ENCODE results near the gene CDC16.
"Not testable (repeated sequence)": the region's sequence is repeated elsewhere in the genome, so short reads cannot be mapped to it uniquely, and the experiment has no call there.

The CDC16 gene

DNA sequence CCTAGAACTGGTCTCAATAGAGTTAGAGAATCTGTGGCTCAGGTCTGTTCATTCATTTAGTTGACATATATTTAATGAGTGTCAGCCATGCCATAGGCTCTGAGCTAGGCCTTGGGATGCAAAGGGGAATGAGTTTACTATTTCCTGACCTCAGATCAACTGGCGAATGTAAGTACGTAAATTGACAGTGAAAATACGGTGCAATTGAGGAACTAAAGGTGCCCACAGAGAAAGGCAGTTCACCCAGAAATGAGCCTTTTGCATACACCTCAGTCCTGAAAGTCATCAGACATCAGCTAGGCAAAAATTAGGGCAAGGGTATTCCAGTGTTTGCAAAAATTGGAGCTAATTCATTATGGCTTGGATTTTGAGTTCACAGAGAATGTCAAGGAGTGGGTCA lies 26.1 kb downstream of the CDC16 start:
- DNase-seq (ENCODE audit: extremely low read depth in 1 of 2, low read depth in 1 of 2), result no peak

DNA sequence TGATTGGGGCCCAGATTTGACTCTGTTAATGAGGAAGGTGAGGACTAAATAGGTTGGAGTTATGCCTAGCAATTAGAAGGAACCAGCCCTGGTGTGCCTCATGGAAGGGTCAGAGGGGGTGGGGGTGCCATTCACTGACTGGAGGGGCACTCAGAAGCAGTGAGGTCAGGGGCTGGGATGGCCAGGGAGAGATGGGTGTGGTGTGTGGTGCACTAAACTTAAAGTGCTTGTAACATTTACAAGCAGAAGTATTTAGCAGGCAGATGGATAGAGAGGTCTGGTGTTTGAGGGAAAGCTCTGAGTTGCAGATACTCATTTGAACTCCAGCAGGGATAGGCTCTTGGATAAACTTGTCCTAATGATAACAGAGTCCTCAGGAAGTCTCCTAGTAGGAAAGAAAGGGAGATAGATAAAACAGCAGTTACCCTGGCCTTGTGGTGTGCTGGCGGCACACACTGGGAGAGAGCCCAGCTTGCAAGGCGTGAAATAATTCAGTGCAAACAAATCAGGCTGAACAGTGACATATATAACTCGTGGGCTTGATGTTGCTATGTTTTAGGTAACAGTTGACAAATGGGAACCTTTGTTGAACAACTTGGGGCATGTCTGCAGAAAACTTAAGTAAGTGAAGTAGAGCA lies 26.8 kb downstream of the CDC16 start:
- DNase-seq (ENCODE audit: extremely low read depth in 1 of 2, low read depth in 1 of 2), result no peak

DNA sequence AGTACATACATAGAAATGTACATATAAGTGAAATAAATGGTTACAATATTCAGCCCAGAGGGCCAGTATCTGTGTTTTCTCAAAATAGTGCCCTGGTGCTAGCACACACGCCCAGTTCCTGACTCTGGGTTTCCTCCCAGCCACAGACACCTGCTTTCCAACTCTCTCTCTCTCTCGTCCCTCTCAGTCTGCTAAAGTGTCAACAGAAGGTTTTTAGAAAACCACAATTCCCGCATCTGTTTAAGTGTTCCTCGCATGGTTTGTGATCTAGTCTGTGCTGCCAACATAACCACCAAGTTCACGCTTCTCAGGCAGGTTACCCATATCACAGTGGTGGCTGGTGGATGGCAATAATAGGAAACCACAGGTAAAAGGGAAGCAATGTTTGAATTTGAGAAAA lies 28.9 kb downstream of the CDC16 start:
- DNase-seq (ENCODE audit: extremely low read depth in 1 of 2, low read depth in 1 of 2), result no peak

DNA sequence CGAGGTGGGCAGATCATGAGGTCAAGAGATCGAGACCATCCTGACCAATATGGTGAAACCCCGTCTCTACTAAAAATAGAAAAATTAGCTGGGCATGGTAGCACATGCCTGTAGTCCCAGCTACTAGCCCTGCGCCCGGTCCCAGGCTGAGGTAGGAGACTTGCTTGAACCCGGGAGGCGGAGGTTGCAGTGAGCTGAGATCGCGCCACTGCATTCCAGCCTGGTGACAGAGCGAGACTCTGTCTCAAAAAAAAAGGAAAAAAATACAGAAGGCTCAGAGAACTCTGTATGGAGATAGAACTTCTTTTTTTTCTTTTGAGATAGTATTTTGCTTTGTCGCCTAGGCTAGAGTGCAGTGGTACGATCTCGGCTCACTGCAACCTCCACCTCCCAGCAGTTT lies 29.6 kb downstream of the CDC16 start:
- not testable (repeated sequence) for DNase-seq (ENCODE audit: extremely low read depth in 1 of 2, low read depth in 1 of 2)

DNA sequence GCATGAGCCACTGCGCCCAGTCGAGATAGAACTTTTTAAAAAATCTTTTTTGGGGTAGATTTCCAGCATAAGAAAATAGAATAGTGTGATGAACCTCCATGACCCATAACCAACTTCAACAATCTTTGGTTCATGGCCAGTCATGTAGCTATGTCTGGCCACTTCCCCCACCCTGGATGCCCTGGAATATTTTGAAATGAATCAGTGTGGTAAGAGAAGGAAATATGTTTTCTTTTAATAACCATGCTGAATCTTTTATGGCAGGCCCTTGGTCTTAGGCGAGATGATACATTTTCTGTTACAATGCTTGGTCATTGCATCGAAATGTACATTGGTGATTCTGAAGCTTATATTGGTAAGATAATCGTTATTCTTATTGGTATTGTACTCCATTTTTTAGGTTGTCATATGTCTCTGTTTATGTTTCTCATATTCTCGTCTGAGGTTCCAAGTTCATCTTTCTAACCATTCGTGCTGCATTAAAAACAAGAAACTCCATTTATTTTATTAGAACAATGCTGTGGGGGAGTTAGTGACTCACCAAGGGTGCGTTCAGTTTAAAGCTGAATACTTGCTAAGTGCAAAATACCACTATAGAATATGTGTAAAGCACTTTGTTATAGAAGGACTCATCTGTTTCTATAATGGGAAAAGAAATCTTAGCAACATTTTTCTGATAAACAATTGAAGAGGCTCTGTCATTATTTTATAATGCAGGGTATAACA lies 30.4 kb downstream of the CDC16 start:
- DNase-seq (ENCODE audit: extremely low read depth in 1 of 2, low read depth in 1 of 2), result no peak

DNA sequence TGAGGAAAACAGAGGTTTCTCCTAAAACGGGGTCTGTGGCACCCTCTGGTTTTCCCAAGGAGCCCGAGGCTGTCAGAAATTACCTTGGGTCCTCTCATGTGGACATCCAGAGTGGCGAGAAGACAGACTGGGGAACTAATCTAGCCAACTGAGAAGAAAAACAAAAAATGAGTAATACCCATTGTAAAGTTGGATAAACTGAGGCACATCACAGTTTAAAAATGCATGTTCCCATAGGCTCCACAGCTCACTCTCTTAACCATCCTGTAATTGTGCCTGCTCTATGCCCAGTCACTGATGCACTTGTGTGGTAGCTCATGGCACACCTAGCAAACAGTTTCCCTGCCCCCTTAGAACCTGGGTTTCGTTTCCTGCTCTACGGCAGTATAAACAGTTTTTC lies 31.5 kb downstream of the CDC16 start:
- DNase-seq (ENCODE audit: extremely low read depth in 1 of 2, low read depth in 1 of 2), result no peak

DNA sequence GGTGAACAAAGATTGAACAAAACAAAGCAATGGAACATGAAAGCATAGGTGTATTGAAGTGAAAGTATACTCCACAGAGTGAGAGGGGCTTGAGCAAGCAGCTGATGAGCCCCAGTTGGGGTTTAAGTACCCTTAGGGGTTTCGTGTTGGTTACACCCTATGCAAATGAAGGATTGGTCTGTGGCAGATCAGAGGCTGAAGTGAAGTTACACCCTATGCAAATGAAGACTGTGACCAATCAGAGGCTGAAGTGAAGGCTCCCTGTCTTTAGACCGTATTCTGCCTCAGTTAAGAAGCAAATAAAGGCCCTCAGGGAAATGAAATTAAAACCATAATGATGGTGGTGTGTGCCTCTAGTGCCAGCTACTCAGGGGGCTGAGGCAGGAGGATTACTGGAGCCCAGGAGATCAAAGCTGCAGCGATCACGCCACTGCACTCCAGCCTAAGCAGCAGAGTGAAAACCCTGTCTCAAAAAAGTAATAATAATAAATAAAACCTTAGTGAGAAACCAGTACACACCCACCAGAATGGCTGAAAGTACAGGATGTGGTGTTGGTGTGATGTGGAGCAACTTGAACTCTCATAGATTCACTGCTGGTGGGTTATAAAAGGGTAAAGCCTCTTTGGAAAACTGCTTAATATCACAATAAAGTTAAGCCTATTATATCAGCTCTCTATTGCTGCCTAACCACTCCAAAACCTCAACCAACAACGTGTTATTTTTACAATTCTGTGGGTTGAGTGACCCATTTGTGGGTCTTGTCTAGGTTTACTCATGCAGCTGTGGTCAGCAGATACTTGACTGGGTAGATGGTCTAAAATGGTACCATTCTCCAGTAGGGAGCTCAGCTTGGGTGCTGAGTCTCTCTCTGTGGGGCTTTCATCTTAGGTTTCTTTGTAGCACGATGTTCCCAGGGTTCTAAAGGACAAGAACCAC lies 33.9 kb downstream of the CDC16 start:
- DNase-seq (ENCODE audit: extremely low read depth in 1 of 2, low read depth in 1 of 2), result no peak

DNA sequence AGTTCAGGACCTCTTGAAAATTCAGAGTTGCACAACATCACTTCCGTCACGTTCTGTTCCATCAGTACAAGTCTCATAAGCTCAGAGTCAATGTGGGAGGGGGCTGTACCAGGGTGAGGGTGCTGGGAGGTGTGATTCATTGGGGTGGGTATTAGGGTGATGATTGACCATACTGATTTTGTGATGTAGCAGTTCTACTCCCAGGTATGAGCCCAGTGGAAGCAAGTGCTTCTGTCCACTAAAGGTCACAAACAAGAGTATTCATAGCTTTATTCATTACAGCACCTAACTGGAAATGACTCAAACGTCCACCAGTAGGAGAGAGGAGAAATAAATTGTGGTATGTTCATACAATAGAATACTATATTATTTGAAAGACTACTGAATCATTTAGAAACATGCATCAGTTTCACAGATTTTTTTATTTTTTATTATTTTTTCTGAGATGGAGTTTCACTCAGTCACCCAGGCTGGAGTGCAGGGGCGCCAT lies 34.6 kb downstream of the CDC16 start:
- no peak for DNase-seq (ENCODE audit: extremely low read depth in 1 of 2, low read depth in 1 of 2)

DNA sequence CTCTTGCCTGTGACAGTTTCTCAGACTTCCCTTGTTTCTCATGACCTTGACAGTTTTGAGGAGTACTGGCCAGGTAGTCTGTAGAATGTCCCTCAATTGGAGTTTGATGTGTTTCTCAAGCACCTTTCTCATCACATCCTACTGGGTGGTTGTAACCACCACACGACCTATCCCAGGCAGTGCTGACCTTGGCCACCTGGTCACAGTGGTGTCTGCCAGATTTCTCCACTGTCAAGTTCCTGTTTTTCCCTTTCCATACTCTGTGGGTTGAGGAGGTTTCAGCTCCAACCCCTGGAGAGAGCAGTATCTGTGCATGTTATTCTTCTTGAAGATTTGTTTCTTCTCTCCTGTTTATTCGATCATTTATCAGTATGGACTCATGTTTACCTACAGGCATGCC lies 38.3 kb downstream of the CDC16 start:
- DNase-seq (ENCODE audit: extremely low read depth in 1 of 2, low read depth in 1 of 2), result no peak

DNA sequence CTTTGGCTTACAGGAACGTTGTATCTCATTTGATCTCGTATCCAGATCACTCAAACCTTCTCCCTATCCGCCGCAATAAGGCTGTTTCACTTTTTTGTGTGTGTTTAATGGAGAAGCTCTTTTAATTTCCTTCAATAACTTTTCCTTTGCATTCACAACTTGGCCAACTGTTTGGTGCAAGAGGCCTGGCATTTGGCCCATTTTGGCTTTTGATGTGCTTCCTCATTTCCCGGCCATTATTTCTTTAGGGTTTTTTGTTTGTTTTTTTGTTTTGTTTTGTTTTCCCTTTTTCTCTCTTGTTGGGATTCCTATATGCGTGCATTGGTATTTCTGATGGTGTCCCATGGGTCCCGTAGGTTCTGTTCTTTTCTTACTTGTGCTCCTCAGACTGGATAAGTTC lies 40.6 kb downstream of the CDC16 start:
- DNase-seq (ENCODE audit: extremely low read depth in 1 of 2, low read depth in 1 of 2), result no peak

DNA sequence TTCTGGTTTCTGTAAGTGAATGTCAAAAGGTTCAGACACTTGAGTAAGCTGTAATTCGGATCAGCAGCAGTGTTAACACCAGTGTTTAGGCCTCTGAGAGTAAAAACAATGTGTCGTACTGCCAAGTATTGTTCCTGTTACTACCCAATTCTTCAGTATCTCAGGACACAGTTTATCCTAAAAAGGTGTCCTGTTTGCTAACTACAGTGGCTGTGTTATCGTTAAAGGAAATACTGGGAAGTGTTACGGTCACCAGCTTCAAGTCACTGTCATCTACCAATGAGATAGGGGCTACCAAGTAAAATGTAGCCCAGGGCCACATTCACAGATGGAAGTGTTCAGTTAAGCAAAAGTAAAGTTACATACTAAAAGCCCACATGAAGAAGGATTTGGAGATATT lies 44.4 kb downstream of the CDC16 start:
- no peak for DNase-seq (ENCODE audit: extremely low read depth in 1 of 2, low read depth in 1 of 2)

DNA sequence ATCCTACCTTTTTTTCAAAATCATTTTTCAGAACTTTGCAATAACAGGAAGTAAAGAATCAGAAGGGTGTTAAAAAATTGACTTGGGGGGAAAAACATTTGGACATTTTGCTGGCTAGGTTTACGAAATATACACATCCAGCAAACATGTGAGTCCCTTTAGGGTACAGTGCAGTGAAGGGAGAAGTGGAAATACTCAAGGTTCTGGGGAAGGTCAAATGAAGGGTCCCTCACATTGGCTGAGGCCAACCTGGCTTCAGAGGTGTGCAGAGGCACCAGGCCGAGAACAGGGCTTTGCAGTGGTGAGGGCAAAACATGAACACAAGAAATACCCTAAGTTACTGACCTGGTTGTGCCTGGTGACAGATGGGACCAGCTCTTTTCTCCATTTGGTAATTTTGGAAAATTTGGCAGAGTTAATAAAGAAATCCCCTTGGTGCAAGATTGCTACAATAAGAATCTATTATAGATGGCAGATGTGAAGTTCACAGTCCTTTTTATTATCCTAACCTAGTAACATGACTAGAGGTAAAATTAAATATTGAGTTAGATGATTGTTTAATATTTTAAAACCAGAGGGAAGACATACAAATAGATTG lies 45.2 kb downstream of the CDC16 start:
- DNase-seq (ENCODE audit: extremely low read depth in 1 of 2, low read depth in 1 of 2), result no peak

DNA sequence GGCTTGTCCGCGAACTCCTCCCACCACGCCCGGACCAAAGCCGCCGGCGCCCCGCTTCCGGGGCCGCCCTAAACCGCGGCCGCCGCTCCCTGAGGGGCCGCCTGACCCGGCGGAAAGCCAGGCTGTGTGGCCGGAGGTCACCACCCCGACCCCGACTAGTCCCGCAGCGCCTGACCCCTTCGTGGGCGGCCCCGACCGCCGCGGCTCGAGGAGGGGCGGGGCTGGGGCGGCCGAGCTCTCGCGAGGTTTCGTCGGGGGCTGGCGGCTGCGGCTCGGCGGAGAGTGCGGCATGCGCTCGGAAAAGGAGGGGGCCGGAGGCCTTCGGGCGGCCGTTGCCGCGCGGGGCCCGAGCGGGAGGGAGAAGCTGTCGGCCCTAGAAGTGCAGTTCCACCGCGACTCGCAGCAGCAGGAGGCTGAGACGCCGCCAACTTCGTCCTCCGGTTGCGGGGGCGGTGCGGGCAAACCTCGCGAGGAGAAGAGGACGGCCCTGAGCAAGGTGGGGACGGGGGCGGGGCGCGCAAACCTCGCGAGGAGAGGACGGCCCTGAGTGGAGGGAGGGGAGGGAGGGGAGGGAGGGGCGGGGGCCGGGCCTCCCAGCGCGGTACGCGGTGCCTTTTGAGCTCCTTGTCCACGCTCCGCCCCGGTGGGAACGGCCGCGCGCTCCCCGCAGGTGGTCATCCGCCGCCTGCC lies 46.8 kb downstream of the CDC16 start, which contains the start of gene UPF3A:
TSS of gene UPF3A (plus strand) at position 251 of the 690 bp plus-strand sequence. CDS start at position 290, 39 bp downstream.
- DNase-seq (ENCODE audit: extremely low read depth in 1 of 2, low read depth in 1 of 2), result peak; percentile 56 to 81

DNA sequence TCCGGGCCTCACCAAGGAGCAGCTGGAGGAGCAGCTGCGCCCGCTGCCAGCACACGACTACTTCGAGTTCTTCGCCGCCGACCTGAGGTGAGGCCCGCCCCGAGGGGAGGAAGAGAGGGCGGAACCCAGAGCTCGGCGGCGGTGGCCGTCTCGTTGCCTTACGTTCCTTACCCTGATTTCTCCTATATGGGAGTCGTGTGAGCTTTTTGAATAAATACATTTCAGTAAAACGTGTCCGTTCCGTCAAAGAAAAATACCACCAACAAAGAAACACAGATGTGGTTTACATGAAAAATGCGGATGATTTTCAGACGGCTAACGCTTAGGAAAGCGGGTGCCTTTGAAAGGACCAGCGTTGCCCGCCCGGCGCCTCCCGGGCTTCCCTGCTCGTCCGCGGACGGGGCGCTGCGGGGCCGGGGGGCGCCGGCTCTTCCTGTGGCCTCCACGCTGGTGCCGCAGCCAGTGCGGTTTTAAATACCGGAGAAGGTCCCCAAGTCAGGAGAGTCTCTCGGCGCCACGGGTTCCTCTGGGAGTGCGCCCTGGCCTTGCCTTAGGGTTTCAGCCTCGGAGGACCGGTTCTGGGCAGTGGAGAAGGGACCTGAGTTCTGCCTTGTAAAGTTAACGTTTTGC lies 47.5 kb downstream of the CDC16 start:
- DNase-seq (ENCODE audit: extremely low read depth in 1 of 2, low read depth in 1 of 2), result peak; percentile 34 to 48

DNA sequence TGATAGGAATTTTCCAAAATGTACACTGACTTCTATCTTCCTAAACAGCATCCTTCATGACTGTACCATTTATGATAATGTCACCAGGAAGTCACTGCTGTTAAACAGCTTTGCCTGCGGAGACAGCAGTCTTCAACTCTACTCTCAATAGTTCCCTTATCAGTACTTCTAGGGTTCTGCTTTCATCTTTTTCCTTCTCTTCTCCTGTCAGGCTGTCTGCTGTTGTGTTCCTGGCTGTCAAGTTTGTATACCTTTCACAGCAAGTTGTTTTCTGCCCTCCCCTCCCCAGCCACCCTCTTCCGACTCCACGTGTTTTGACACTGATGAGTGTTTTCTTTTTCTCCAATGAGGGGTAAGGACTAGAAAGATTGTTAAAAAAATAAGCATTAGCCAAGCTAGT lies 48.9 kb downstream of the CDC16 start:
- no peak for DNase-seq (ENCODE audit: extremely low read depth in 1 of 2, low read depth in 1 of 2)

DNA sequence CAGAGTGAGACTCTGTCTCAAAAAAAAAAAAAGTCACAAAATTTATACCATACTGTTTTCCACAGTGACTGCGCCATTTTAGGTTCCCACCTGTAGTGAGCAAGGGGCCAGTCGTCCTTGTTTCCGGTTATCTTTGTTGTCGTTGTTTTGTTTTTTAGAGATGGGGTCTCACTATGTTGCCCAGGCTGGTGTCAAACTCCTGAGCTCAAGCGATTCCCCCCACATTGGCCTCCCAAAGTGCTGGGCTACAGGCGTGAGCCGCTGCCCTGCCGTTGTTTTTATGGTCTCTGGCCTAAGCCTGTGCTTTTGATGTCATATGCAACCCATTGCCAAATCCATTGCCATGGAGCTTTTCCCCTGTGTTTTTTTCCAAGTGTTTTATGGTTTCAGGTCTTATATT lies 50.0 kb downstream of the CDC16 start:
- no peak for DNase-seq (ENCODE audit: extremely low read depth in 1 of 2, low read depth in 1 of 2)

DNA sequence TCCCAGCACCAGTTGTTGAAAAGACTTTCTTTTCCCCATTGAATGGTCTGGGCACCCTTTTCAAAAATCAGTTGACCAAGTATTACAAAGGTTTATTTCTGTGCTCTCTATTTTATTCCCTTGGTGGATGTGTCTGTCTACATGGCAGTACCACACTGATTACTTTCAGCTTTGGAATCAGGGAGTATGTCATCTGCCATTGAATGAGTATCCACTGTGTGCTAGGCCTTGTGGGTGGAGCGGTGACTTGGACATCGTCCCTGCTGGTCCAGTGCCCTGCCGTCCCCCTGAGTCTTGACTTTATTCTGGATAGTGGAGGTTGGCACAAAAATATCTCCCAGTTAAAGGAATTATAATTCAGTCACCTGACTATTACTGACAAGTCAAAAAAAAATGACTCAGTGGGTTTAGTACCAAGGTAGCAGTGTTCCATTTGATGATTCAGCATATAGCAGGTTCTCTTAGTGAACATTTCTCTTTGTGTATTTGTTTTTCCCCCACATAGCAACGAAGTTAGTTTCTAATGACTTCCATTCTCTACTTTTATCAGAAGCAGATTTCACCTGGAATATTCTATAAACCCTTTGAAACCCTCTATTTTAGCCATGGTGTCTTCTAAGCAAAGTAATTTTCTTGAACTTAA lies 50.6 kb downstream of the CDC16 start:
- DNase-seq (ENCODE audit: extremely low read depth in 1 of 2, low read depth in 1 of 2), result no peak

DNA sequence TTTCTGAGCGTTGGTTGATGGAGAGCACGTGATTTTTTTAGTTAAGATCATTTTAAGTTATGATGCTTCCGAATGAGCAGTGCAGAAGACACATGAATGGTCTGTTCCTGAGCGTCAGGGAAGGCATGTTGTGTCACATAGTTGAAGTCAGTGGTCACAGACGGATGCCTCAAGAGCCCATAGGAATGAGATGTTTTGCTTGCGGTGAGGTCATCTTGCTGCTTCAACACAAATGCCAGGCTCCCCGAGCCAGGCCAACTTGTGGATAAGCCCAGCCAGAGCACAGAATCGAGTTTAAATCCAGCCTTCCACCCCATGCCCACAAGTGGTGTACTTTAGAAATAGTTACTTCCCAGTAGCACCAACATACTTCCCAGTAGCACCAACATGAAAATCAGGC lies 52.1 kb downstream of the CDC16 start:
- no peak for DNase-seq (ENCODE audit: extremely low read depth in 1 of 2, low read depth in 1 of 2)

DNA sequence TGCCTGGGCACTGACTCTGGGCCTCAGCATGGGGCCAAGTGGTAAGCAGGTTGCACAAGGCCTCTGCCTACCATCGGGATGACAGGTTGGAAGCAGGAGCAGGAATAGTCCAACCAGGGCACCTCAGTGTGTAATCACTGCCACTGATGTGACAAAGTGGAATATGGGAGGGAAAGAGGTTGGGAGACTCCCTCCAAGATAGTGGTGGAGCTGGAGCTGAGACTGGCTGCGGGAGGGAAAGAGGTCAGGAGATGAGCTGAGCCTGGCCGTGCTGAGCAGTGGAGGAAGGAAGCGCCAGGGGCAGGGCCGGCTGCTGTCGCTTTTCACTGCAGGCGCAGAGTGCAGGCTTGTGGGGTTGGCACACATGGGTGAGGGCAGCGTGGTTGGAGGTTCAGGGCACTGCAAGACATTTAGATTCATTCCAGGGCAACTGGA lies 53.5 kb downstream of the CDC16 start:
- DNase-seq (ENCODE audit: extremely low read depth in 1 of 2, low read depth in 1 of 2), result no peak
